Upper lobe of left lung (tissue), 4 donors: Measurements from ENCODE around the gene PHF20.

Experiments used
- CTCF ChIP-seq, 6 experiments: fragments of 450-650 bp in 4 of 6; fragments of 200-600 bp in 2 of 6; sonication (generic) in 2 of 6; IDR thresholded peaks; one replicate each; pipeline ENCODE4 v1.5.1; 2016 to 2019; ENCODE audit warnings: antibody characterized with exemption in 6 of 6
- EP300 ChIP-seq, 4 donors: sonication (generic); formaldehyde crosslinking; IDR thresholded peaks; one replicate each; pipeline ENCODE4 v1.5.1; 2017; ENCODE audit warnings: antibody characterized with exemption in 4 of 4, control low read depth in 2 of 4
- POLR2A ChIP-seq, 4 donors: fragments of 450-650 bp; IDR thresholded peaks; one replicate each; pipeline ENCODE4 v1.5.1; 2016 to 2017; ENCODE audit warnings: antibody characterized with exemption in 4 of 4, mild to moderate bottlenecking in 2 of 4
- POLR2AphosphoS5 ChIP-seq, 2 donors: sonication (generic); formaldehyde crosslinking; IDR thresholded peaks; one replicate each; pipeline ENCODE4 v1.5.1; 2017; ENCODE audit warnings: antibody characterized with exemption in 2 of 2

GRCh38 chr20:35994994-35995453, 223.2 kb downstream of the PHF20 start:
- TF ChIP-seq CTCF (IDR thresholded peaks at IDR 0.05) (peak; percentile 78 to 89 (median 83)), EP300 (IDR thresholded peaks at IDR 0.05) (no peak), POLR2A (IDR thresholded peaks at IDR 0.05) (no peak), POLR2AphosphoS5 (IDR thresholded peaks at IDR 0.05) (no peak)
